HG02588 (cell line): ENCODE results near the gene LYPD6.
A peak's percentile ranks its signal among the peaks of the same experiment; 100 is the strongest.

Experiments
- ATAC-seq: cut with Tn5 transposase; IDR thresholded peaks from one replicate; pipeline ENCODE4 v1.9.1; 2021; ENCODE audit warnings: mild to moderate bottlenecking, moderate library complexity; ENCODE audit not compliant: unreplicated experiment

The LYPD6 gene

GRCh38 chr2:149446748-149447147, 116.4 kb downstream of the LYPD6 start:
- ATAC-seq: no peak

- no peak for ATAC-seq
These were observed 117.9 kb downstream of the LYPD6 start for GRCh38 chr2:149448315-149448714.

- ATAC-seq: no peak
These were observed 118.6 kb downstream of the LYPD6 start for GRCh38 chr2:149449017-149449416.

GRCh38 chr2:149451417-149452165, 121.2 kb downstream of the LYPD6 start:
- ATAC-seq: no peak

- no peak for ATAC-seq
These were observed 125.9 kb downstream of the LYPD6 start for GRCh38 chr2:149456285-149456684.

- no peak for ATAC-seq
These were observed 128.1 kb downstream of the LYPD6 start for GRCh38 chr2:149458502-149458901.

- ATAC-seq: peak; percentile 94
These were observed 133.1 kb downstream of the LYPD6 start for GRCh38 chr2:149463328-149464002.

- ATAC-seq: no peak
These were observed 134.0 kb downstream of the LYPD6 start for GRCh38 chr2:149464396-149464795.

- ATAC-seq: no peak
These were observed 135.5 kb downstream of the LYPD6 start for GRCh38 chr2:149465873-149466272.

- ATAC-seq: no peak
These were observed 136.2 kb downstream of the LYPD6 start for GRCh38 chr2:149466635-149467034.

- no peak for ATAC-seq
These were observed 137.0 kb downstream of the LYPD6 start for GRCh38 chr2:149467436-149467835.

- ATAC-seq: no peak
These were observed 138.2 kb downstream of the LYPD6 start for GRCh38 chr2:149468636-149469035.

GRCh38 chr2:149470046-149470445, 139.7 kb downstream of the LYPD6 start:
- no peak for ATAC-seq

GRCh38 chr2:149472413-149472812, 142.0 kb downstream of the LYPD6 start:
- ATAC-seq: no peak

- ATAC-seq: no peak
These were observed 142.7 kb downstream of the LYPD6 start for GRCh38 chr2:149473068-149473467.

- ATAC-seq: no peak
These were observed 143.1 kb downstream of the LYPD6 start for GRCh38 chr2:149473521-149473920.

- ATAC-seq: no peak
These were observed 152.7 kb downstream of the LYPD6 start for GRCh38 chr2:149483004-149483605.

- ATAC-seq: no peak
These were observed 156.3 kb downstream of the LYPD6 start for GRCh38 chr2:149486664-149487063.

- ATAC-seq: no peak
These were observed 156.8 kb downstream of the LYPD6 start for GRCh38 chr2:149487189-149487588.

- no peak for ATAC-seq
These were observed 158.5 kb downstream of the LYPD6 start for GRCh38 chr2:149488706-149489440.

GRCh38 chr2:149489452-149489851, 159.1 kb downstream of the LYPD6 start:
- ATAC-seq: no peak
